GM10266 (cell line): ENCODE measurements around the gene HIVEP1.

ENCODE experiments used
- DNase-seq: peaks from one replicate; pipeline ENCODE4 v3.0.0; 2012; ENCODE audit errors: extremely low spot score
- TF ChIP-seq, protein P1 (sequence below): IDR thresholded peaks from 2 replicates; pipeline ENCODE4 v1.5.1; 2012; ENCODE audit warnings: mild to moderate bottlenecking, low read depth; ENCODE audit not compliant: control insufficient read depth, insufficient read depth; ENCODE audit errors: missing control alignments

The HIVEP1 gene

DNA sequence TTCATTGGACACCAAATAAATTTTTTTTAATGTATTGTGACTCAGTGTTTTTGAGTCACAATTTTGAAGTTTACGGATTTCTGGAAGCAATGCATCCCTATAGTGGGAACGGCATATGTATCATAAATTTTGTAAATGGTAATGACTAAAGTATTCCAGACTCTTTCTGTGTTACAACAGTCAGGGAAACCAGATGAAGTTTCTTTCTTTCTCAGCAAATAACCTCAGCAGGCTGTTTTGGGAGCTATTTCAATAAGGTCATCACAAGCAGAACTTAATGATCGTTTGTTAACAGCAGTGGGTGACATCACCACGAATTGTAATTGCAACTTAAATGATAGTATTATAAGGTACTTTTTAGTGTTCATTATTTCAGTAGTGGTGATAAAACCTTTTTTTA, 52.0 kb downstream of the HIVEP1 start:
- peak; percentile 16 for DNase-seq
- TF ChIP-seq, protein P1, sequence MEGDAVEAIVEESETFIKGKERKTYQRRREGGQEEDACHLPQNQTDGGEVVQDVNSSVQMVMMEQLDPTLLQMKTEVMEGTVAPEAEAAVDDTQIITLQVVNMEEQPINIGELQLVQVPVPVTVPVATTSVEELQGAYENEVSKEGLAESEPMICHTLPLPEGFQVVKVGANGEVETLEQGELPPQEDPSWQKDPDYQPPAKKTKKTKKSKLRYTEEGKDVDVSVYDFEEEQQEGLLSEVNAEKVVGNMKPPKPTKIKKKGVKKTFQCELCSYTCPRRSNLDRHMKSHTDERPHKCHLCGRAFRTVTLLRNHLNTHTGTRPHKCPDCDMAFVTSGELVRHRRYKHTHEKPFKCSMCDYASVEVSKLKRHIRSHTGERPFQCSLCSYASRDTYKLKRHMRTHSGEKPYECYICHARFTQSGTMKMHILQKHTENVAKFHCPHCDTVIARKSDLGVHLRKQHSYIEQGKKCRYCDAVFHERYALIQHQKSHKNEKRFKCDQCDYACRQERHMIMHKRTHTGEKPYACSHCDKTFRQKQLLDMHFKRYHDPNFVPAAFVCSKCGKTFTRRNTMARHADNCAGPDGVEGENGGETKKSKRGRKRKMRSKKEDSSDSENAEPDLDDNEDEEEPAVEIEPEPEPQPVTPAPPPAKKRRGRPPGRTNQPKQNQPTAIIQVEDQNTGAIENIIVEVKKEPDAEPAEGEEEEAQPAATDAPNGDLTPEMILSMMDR: no peak

DNA sequence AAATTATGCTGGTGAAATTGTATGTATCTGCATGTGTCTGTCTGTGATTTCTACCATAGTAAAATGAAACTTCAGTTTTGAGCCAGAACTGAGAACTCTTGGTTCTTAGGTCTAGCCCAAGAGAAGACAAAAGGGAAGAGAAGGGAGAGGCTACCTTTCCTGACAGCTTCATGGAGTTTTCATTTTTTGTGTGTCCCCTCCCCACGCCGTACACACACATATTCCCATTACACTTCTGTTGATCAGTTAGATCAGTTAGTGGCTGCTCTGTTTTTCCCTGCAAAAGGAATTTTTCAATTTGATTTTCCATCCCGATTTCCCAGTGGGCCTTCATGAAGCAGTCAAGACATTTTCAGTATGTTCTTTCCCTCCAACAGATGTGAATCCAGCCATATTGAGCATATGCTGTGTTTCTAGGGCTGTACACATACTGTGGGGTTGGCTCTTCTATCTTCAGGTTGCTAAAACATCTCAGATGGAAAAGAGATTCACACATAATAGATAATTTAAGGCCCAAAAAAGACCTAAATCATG, 52.5 kb downstream of the HIVEP1 start:
- DNase-seq: no peak
- TF ChIP-seq, protein P1: no peak

DNA sequence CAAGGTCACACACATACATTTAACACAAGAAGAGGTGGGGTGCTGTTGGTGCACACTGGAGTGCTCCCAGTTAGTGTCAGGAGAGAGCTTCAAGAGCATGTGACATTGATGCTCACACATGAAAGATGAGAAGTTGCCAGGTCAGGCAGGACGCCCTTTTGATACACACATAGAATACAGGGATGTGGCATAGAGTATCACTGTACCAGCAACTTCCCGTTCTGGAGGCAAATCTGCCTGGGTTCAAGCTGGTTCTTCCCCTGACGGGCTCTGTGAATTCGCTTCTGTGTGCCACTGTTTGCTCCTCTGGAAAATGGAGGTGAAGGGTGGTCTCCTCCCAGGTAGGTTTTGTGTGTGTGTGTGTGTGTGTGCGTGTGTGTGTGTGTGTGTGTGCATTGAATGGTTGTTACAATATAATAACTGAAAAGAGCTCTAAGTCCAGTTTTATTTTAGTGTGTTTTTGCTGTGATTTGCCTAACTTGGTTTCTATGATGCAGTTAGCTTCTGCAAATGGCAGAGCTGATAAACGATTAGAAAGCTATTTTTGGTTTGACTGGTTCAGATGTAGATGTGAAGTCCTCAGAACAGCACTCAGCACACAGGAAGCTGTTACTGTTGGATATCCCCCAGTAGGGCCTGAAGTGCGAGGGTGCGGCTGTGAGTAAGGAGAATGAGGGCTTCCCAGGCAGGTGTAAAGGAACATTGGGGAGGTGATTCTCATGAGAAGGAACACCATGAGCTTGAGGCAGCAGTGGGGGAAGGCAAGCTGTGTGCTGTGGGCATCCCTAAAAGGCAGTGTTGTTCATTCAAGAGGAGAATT, 53.4 kb downstream of the HIVEP1 start:
- DNase-seq: peak; percentile 36
- TF ChIP-seq, protein P1: no peak

DNA sequence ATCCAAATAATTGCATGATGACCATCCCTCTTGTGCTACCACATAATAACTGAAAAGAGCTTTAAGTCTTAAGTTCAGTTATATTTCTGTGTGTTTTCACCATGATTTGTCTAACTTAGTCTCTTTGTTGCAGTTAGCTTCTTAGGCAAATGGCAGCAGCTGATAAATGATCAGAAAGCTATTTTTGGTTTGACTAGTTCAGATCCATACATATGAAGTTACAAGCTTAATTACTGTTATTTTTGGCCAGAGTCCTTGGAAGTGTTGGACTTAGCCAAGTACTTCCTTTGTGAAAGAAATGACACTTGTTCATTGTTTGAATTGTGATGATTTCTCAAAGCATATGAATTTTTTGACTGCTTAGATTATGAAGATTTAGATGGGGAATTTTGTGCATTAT, 54.2 kb downstream of the HIVEP1 start:
- TF ChIP-seq, protein P1: no peak
- no peak for DNase-seq

DNA sequence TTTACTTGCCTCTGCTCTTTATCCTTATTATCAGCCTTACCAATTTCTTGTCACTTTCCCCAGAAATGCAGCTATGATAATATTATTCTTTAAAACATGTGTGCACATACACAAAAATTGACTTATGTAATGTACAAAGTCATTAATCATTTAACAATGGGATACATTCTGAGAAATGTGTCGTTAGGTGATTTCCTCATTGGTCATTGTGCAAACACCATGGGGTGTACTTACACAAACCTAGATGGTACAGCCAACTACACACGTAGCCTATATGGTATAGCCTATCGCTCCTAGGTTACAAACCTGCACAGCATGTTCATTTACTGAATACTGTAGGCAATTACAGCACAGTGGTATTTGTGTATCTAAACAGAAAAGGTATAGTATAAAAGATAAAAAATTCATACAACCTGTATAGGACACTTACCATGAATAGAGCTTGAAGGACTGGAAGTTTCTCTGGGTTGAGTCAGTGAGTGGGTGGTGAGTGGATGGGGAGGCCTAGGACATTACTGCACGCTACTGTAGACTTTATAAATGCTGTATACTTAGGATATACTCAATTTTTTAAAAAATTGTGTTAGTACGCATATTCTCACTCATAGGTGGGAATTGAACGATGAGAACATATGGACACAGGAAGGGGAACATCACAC, 56.9 kb downstream of the HIVEP1 start:
- TF ChIP-seq, protein P1: no peak
- no peak for DNase-seq

DNA sequence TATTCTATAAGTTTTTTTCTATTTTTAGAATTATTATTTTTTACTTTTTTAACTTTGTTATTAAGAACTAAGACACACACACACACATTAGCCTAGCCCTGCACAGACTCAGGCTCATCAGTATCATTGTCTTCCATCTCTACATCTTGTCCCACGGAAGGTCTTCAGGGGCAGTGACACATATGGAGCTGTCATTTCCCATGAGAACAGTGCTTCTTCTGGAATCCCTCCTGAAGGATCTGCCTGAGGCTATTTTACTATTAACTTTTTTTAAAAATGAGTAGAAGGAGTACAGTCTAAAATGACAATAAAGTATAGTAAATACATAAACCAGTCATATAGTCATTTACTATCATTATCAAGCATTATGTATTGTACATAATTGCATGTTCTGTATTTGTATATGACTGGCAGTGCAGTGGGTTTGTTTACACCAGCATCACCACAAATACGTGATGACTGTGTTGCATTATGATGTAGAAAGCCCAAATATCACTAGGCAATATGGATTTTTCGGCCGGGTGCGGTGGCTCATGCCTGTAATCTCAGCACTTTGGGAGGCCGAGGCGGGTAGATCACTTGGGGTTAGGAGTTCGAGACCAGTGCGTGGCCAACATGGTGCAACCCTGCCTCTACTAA, 57.9 kb downstream of the HIVEP1 start:
- TF ChIP-seq, protein P1: no peak
- no peak for DNase-seq
